Measurements from ENCODE around the gene KCNG4. TPM values are rescaled to one million over a fixed set of nuclear protein-coding genes. Genes with fewer than 3 reads are reported as not detected.

Gene KCNG4
- total and polyA plus RNA-seq, 10 of the 15 experiments (the other 5 are each of a cell fraction or from before 2014, with no cell fraction given) = not detected

- TF ChIP-seq, protein P1, sequence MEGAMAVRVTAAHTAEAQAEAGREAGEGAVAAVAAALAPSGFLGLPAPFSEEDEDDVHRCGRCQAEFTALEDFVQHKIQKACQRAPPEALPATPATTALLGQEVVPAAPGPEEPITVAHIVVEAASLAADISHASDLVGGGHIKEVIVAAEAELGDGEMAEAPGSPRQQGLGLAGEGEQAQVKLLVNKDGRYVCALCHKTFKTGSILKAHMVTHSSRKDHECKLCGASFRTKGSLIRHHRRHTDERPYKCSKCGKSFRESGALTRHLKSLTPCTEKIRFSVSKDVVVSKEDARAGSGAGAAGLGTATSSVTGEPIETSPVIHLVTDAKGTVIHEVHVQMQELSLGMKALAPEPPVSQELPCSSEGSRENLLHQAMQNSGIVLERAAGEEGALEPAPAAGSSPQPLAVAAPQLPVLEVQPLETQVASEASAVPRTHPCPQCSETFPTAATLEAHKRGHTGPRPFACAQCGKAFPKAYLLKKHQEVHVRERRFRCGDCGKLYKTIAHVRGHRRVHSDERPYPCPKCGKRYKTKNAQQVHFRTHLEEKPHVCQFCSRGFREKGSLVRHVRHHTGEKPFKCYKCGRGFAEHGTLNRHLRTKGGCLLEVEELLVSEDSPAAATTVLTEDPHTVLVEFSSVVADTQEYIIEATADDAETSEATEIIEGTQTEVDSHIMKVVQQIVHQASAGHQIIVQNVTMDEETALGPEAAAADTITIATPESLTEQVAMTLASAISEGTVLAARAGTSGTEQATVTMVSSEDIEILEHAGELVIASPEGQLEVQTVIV (IDR thresholded peaks at IDR 0.05; ENCODE audit: borderline replicate concordance, partially characterized antibody) = no peak
- TF ChIP-seq E2F4 (IDR thresholded peaks at IDR 0.05; ENCODE audit: low read depth, low read length) = no peak
Measured at GRCh38 chr16:84215531-84215930, 24.3 kb downstream of the KCNG4 start (continued).

DNA sequence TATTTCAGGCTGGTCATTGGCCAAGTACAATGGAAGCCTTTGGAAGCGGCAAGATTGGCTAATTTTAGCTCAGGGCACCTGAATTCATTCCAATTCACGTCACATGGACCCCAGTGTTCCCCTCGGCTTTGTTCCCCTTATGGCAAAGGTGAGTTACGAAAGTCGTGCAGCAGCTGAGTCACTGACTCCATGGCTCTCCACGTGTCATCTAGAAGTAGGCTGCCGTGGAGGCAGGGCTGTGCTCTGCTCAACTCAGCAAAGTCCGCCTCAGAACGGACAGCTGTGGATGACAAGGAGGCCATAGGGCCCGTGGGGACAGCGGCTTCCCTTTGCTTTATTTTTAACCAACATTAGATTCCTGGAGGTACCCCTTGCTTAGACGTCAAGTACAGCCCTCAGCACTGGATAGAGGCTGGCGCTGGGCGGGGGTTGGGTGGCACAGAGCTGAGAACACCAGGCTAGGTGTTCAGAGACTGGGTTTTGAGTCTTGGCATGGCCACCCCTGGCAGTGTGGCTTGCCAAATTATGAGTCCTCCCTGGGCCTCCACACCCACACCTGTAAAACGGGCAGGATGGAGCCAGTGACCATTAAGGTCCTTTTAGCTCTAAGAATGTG lies 25.3 kb downstream of the KCNG4 start:
- Histone ChIP-seq H3K36me3 (ENCODE audit: control insufficient read depth in 2 of 2, insufficient read depth in 2 of 2, low read length in 1 of 2) (no peaks in the 10 kb centered on the region), H3K4me1 (ENCODE audit: control insufficient read depth, insufficient read depth, low read length) (no peaks in the 10 kb centered on the region), H2AFZ (ENCODE audit: control insufficient read depth, low read depth, low read length) (no peak overlapping the region), H3K4me3 (no peak overlapping the region), H4K20me1 (ENCODE audit: control insufficient read depth, insufficient read depth) (no peaks in the 10 kb centered on the region), H3K9ac (ENCODE audit: control insufficient read depth, insufficient read depth, low read length) (no peak overlapping the region), H3K9me3 (replicated peaks; ENCODE audit: control insufficient read depth, insufficient read depth, low read length) (no peaks in the 10 kb centered on the region; the same call in 2 of the 3 replicates), H3K27me3 (replicated peaks in 1 of 2; ENCODE audit: control insufficient read depth in 2 of 2, insufficient read depth in 2 of 2, low read length in 1 of 2) (no peaks in the 10 kb centered on the region; a peak in 1 of 4 replicates), H3K79me2 (ENCODE audit: control insufficient read depth, insufficient read depth, low read length) (no peaks in the 10 kb centered on the region), H3K27ac (ENCODE audit: control insufficient read depth, insufficient read depth) (no peak overlapping the region), H3K4me2 (ENCODE audit: control insufficient read depth, insufficient read depth) (no peak overlapping the region)
- CTCF ChIA-PET = no interaction called here
- 23% methylated on average over 15 of the region's 15 CpGs for WGBS (ENCODE audit: insufficient coverage, insufficient replicate concordance, low lambda C conversion rate, missing lambda C conversion rate)
- RAD21 ChIA-PET (ENCODE audit: unreplicated experiment) = no interaction called here
- intact Hi-C loops (cut with micrococcal nuclease; ENCODE audit: unreplicated experiment) = no loop called here
- FAIRE-seq (no peak), ATAC-seq (no peak), DNase-seq (ENCODE audit: low read depth, low spot score) (no peak)
- in situ Hi-C loops (cut with MboI) = no loop called here
- POLR2A ChIA-PET = no interaction called here
- SMC1A ChIA-PET (ENCODE audit: uncharacterized antibody, unreplicated experiment) = no interaction called here
- BruUV-seq (replicated peaks) = no TSS peak
- no peak for TF ChIP-seq FOS (IDR thresholded peaks at IDR 0.05; ENCODE audit: borderline replicate concordance, extremely low read depth, insufficient read length)
- TF ChIP-seq EZH2 (IDR thresholded peaks at IDR 0.05; ENCODE audit: borderline replicate concordance, control insufficient read depth, low read depth, low read length) = no peak
- TF ChIP-seq, protein P2, sequence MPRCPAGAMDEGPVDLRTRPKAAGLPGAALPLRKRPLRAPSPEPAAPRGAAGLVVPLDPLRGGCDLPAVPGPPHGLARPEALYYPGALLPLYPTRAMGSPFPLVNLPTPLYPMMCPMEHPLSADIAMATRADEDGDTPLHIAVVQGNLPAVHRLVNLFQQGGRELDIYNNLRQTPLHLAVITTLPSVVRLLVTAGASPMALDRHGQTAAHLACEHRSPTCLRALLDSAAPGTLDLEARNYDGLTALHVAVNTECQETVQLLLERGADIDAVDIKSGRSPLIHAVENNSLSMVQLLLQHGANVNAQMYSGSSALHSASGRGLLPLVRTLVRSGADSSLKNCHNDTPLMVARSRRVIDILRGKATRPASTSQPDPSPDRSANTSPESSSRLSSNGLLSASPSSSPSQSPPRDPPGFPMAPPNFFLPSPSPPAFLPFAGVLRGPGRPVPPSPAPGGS (IDR thresholded peaks at IDR 0.05; ENCODE audit: borderline replicate concordance, insufficient read depth, low read depth, low read length, poor library complexity, severe bottlenecking) = no peak
- no peak for TF ChIP-seq E2F4 (IDR thresholded peaks at IDR 0.05; ENCODE audit: low read depth, low read length)
- no peak for TF ChIP-seq PRDM15 (CRISPR knock-in tag; IDR thresholded peaks at IDR 0.05)
- no peak for TF ChIP-seq NR2C2 (IDR thresholded peaks at IDR 0.05; ENCODE audit: borderline replicate concordance, control insufficient read depth, insufficient read length, low read depth)

All from GM12878 (cell line).